Gastrocnemius medialis (tissue), 4 donors: ENCODE results near the gene ITPR1. TPM values are rescaled to one million over a fixed set of nuclear protein-coding genes. Genes with fewer than 3 reads are reported as not detected.
A peak's percentile ranks its signal among the peaks of the same experiment; 100 is the strongest.

ENCODE experiments used
- ATAC-seq, 2 donors: fragments of 150-250 bp; one replicate each; pipeline ENCODE4 v1.9.1; 2016
- DNase-seq, 2 donors: peaks; one replicate each; pipeline ENCODE4 v3.0.0-alpha.2; 2019
- H3K27ac ChIP-seq, 4 donors: fragments of 200-600 bp; sonication (generic); 1 replicate in 1 of 4; 2 replicates in 3 of 4; pipeline ENCODE4 v1.5.1; 2016 to 2018; ENCODE audit warnings: mild to moderate bottlenecking in 2 of 4, moderate library complexity in 1 of 4
- H3K27me3 ChIP-seq, 3 donors: fragments of 200-600 bp; sonication (generic) in 2 of 3; 1 replicate in 1 of 3; 2 replicates in 2 of 3; pipeline versions ENCODE4 v1.5.1 to v1.6.0; 2016 to 2019; ENCODE audit warnings: mild to moderate bottlenecking in 1 of 3, moderate library complexity in 1 of 3
- H3K36me3 ChIP-seq, 2 donors: fragments of 200-600 bp; sonication (generic) in 1 of 2; one replicate each; pipeline ENCODE4 v1.5.1; 2017 to 2018
- H3K4me1 ChIP-seq, 2 donors: fragments of 200-600 bp; sonication (generic) in 1 of 2; one replicate each; pipeline ENCODE4 v1.5.1; 2016 to 2017; ENCODE audit warnings: mild to moderate bottlenecking in 2 of 2
- H3K4me3 ChIP-seq, 4 donors: fragments of 200-600 bp; sonication (generic) in 3 of 4; 1 replicate in 1 of 4; 2 replicates in 3 of 4; pipeline ENCODE4 v1.5.1; 2016 to 2019; ENCODE audit warnings: mild to moderate bottlenecking in 2 of 4
- H3K9me3 ChIP-seq, 3 donors: fragments of 200-600 bp; sonication (generic) in 2 of 3; 1 replicate in 1 of 3; 2 replicates in 2 of 3; pipeline ENCODE4 v1.5.1; 2016 to 2019
- CTCF ChIP-seq, 5 experiments: fragments of 450-650 bp in 3 of 5; fragments of 200-600 bp in 2 of 5; sonication (generic) in 2 of 5; IDR thresholded peaks in 4 of 5; conservative IDR thresholded peaks in 1 of 5; 1 replicate in 4 of 5; 2 replicates in 1 of 5; pipeline ENCODE4 v1.5.1; 2016 to 2019; ENCODE audit warnings: antibody characterized with exemption in 5 of 5, mild to moderate bottlenecking in 3 of 5, moderate library complexity in 3 of 5
- POLR2A ChIP-seq, 2 donors: fragments of 450-650 bp; IDR thresholded peaks; one replicate each; pipeline ENCODE4 v1.6.1; 2017; ENCODE audit warnings: antibody characterized with exemption in 2 of 2, mild to moderate bottlenecking in 2 of 2, moderate library complexity in 2 of 2
- in situ Hi-C, 4 donors: fragments of 200-750 bp; cut with MboI; loops; one replicate each; pipeline versions ENCODE4 v1.15.0 to v1.8.0; 2017; ENCODE audit warnings: low sequenced_read_pairs in 4 of 4
- intact Hi-C: fragments of 100-400 bp; cut with DNase I; formaldehyde crosslinking; loops from one replicate; pipeline ENCODE4 v1.15.1; 2023; ENCODE audit warnings: low total_unique reads
- total RNA-seq, 4 donors: library from RNA; depleted of rRNA; stranded (reverse); fragments of >200 nt; gene quantifications; one replicate each; pipeline versions ENCODE4 v1.1.0 to v1.2.3, GENCODE V29; 2016

The ITPR1 gene
- total RNA-seq, 4 donors from 2014 or later = 5.5 to 21.7 (median 11.3) TPM

- in situ Hi-C loops (no loop called here), intact Hi-C loops (no loop called here)
- TF ChIP-seq CTCF (IDR thresholded peaks at IDR 0.05 in 4 of 5, conservative IDR thresholded peaks at IDR 0.05 in 1 of 5) = no peak
- TF ChIP-seq POLR2A (IDR thresholded peaks at IDR 0.05) = no peak
These were observed 36.9 kb downstream of the ITPR1 start for GRCh38 chr3:4529876-4530588.

GRCh38 chr3:4531478-4532025 is 38.4 kb downstream of the ITPR1 start:
- Histone ChIP-seq H3K36me3 (no peaks in the 10 kb centered on the region), H3K4me1 (peaks cover 10 to 18% of the 10 kb centered on the region in 2 donors), H3K4me3 (no peak overlapping the region), H3K27ac (no peak overlapping the region), H3K27me3 (no peaks in the 10 kb centered on the region), H3K9me3 (no peaks in the 10 kb centered on the region)
- in situ Hi-C loops (no loop called here), intact Hi-C loops (no loop called here)
- no peak for ATAC-seq
- TF ChIP-seq POLR2A (IDR thresholded peaks at IDR 0.05) = no peak
- TF ChIP-seq CTCF (IDR thresholded peaks at IDR 0.05 in 4 of 5, conservative IDR thresholded peaks at IDR 0.05 in 1 of 5) = no peak
- no peak for DNase-seq

More at GRCh38 chr3:4529876-4530588, 36.9 kb downstream of the ITPR1 start:
- Histone ChIP-seq H3K36me3 (no peaks in the 10 kb centered on the region), H3K4me1 (peaks cover 10 to 14% of the 10 kb centered on the region in 2 donors), H3K27ac (no peak overlapping the region), H3K27me3 (no peaks in the 10 kb centered on the region), H3K9me3 (no peaks in the 10 kb centered on the region), H3K4me3 (no peak overlapping the region)
- DNase-seq (no peak), ATAC-seq (no peak)

GRCh38 chr3:4532535-4533112 is 39.5 kb downstream of the ITPR1 start:
- Histone ChIP-seq H3K9me3 (no peaks in the 10 kb centered on the region), H3K4me3 (no peak overlapping the region), H3K27me3 (no peaks in the 10 kb centered on the region), H3K27ac (peak overlapping the region in 2 of 4 donors; percentile 32 to 40), H3K36me3 (no peaks in the 10 kb centered on the region), H3K4me1 (peaks cover 10 to 19% of the 10 kb centered on the region in 2 donors)
- TF ChIP-seq POLR2A (IDR thresholded peaks at IDR 0.05) (no peak), CTCF (IDR thresholded peaks at IDR 0.05 in 4 of 5, conservative IDR thresholded peaks at IDR 0.05 in 1 of 5) (no peak)
- intact Hi-C loops (no loop called here), in situ Hi-C loops (no loop called here)
- DNase-seq (no peak), ATAC-seq (no peak)

- no peaks in the 10 kb centered on the region for H3K27me3 ChIP-seq
- no peak overlapping the region for H3K4me3 ChIP-seq
- no peak for TF ChIP-seq CTCF (IDR thresholded peaks at IDR 0.05 in 4 of 5, conservative IDR thresholded peaks at IDR 0.05 in 1 of 5)
- TF ChIP-seq POLR2A (IDR thresholded peaks at IDR 0.05) = no peak
- no peaks in the 10 kb centered on the region for H3K36me3 ChIP-seq
- no peak for DNase-seq
- peak overlapping the region in 2 of 4 donors; percentile 32 to 40 for H3K27ac ChIP-seq
- H3K4me1 ChIP-seq = peaks cover 10 to 19% of the 10 kb centered on the region in 2 donors
- no peak for ATAC-seq
- H3K9me3 ChIP-seq = no peaks in the 10 kb centered on the region
- intact Hi-C loops = no loop called here
- in situ Hi-C loops = no loop called here
These were observed 40.6 kb downstream of the ITPR1 start for GRCh38 chr3:4533489-4534443.
